ENCODE measurements around the gene ALPP. TPM values are rescaled to one million over a fixed set of nuclear protein-coding genes. Genes with fewer than 3 reads are reported as not detected.
A peak's percentile ranks its signal among the peaks of the same experiment; 100 is the strongest.

ALPP gene
- total RNA-seq, 1 donor from 2014 or later: not detected

DNA sequence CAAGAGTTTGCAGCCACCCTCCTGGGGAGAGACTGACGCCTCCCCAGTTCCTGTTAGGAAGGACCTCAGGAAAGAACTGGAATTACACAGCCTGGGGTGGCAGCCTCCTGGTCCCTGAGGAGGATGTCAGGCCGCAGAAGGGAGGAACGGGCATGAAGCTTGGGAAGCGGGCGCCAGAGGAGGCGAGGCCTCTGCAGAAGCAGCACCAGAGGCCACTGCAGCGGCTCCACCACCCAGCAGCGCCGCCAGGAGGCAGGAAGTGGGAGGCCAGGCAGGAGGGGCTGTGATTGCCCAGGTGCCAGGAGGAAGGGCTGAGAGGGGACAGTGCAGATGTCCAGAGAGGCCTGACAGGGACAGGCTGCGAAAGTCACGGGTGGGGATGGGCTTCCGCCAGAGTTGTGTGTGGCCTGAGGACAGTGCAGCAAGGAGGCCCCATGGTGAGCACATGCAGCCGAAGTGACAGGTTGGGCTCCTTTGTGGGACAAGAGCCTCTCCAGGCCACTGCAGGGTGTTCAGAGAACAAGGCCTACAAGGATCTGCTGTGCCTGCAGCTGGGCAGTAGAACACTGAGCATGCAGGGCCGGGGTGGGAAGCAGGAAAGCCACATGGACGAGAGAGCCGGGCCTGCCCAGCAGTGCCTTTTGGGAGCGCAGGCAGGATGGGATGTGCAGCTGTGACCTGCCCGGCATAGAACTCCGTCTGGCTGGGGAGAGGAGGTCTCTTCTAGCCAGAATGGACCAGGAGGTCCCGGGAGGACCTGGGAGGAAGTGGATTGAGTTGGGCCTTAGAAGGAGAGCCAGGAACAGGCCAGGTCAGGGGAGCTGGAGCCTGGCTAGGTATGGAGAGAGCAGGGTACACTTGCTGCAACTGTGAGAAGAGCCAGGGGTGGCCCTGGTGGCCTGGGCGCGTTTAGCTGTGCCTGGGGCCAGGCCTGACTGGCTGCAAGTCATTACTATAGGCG lies 39.1 kb upstream of the ALPP start:
- intact Hi-C loops (cut with DNase I): no loop called here
- no peak for ATAC-seq
- DNase-seq (ENCODE audit: low spot score): peak; percentile 55

DNA sequence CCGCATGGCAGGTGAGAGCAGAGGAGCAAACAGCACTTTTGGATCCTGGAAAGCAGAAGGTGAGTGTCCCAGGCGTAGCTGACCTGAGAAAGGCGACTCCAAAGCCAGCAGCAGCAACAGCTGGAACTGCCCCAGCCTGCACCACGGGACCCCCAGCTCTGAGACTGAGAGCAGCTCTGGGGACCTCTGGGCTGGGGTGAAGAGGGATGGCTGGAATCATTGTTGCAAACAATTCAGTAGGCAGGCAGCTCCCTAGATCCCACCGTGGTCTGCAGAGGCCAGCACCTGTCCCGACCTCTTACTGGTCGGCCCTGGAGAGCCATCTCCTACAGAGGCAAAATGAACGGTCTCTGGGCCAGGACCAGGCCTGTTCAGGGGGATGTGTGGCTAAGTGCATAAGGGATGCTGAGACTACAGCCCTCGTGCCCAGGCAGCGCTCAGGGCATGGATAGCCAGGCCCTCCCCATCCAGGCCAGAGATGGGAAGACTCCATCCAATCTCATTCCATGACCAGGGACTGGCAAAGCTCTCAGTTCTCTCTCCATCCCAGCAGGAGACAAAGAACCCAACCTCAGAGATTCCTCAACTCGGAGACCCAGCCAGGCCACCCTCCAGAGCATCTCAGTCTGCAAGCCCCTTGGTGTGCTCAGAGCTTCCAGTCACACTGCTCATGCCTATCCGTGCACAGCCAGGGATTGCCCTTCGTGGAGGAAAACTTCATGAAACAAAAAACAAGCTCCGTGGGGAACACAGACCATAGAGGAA lies 38.2 kb upstream of the ALPP start:
- DNase-seq (ENCODE audit: low spot score) (peak; percentile 41), ATAC-seq (no peak)

GRCh38 chr2:232341061-232341738 lies 37.4 kb upstream of the ALPP start:
- DNase-seq (ENCODE audit: low spot score) (peak; percentile 39), ATAC-seq (no peak)
- intact Hi-C loops (cut with DNase I): no loop called here

More for the DNA sequence above, 38.2 kb upstream of the ALPP start:
- intact Hi-C loops (cut with DNase I): no loop called here

GRCh38 chr2:232341739-232342126 lies 36.8 kb upstream of the ALPP start:
- ATAC-seq (no peak), DNase-seq (ENCODE audit: low spot score) (peak; percentile 14)
- intact Hi-C loops (cut with DNase I): no loop called here

- peak; percentile 42 for DNase-seq (ENCODE audit: low spot score)
- intact Hi-C loops (cut with DNase I): no loop called here
- ATAC-seq: no peak
Measured at GRCh38 chr2:232342635-232343565, 35.7 kb upstream of the ALPP start.

DNA sequence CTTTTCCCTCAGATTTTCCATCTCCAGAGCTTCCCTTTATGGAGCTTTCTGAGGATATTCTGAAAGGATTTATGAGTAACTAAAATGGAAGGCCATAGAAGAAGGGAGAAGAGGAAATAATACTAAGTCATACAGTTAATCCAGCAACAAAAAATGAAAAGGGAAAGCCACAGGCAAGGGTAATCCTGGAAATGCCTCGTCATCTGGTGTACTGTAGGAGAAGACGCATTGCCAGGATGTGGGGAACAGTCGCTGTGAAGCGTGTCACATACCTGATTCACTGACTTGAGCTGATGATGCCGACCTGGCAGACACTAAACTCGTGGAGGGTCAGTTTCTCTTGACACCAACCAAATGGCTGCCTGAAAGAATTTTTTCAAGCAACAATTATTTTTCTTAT lies 34.7 kb upstream of the ALPP start:
- ATAC-seq: no peak
- DNase-seq (ENCODE audit: low spot score): no peak
- intact Hi-C loops (cut with DNase I): no loop called here

GRCh38 chr2:232345251-232345650 lies 33.3 kb upstream of the ALPP start:
- intact Hi-C loops (cut with DNase I): no loop called here
- DNase-seq (ENCODE audit: low spot score): peak; percentile 30
- ATAC-seq: no peak

- no peak for DNase-seq (ENCODE audit: low spot score)
- intact Hi-C loops (cut with DNase I): no loop called here
- ATAC-seq: no peak
Measured at GRCh38 chr2:232347369-232347768, 31.2 kb upstream of the ALPP start.

DNA sequence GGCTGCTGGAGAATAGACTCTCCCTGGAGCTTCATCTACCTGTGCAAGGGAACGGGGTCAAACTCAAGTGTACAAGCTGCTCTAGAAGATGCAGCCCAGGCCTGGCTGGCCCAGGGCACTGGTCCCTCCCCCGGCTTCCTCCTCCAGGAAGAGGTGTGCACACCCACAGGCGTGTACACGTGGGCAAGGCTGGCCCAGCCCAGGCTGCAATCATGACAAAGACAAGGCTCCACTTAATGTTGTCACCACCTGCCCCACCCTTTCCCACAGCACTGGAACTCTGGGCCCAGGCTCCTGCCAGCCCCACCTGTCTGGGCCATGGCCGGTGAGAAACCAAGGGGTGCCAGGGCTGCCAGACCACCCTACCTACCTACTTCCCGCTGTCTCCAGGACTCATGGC lies 29.6 kb upstream of the ALPP start:
- DNase-seq (ENCODE audit: low spot score) (peak; percentile 42), ATAC-seq (no peak)
- intact Hi-C loops (cut with DNase I): no loop called here

GRCh38 chr2:232349546-232349945 lies 29.0 kb upstream of the ALPP start:
- intact Hi-C loops (cut with DNase I): no loop called here
- ATAC-seq (no peak), DNase-seq (ENCODE audit: low spot score) (peak; percentile 42)

- DNase-seq (ENCODE audit: low spot score): peak; percentile 37
- intact Hi-C loops (cut with DNase I): no loop called here
- no peak for ATAC-seq
Measured at GRCh38 chr2:232349946-232350635, 28.5 kb upstream of the ALPP start.

- ATAC-seq: no peak
- intact Hi-C loops (cut with DNase I): no loop called here
- DNase-seq (ENCODE audit: low spot score): peak; percentile 50
Measured at GRCh38 chr2:232350804-232351685, 27.5 kb upstream of the ALPP start.

- ATAC-seq (no peak), DNase-seq (ENCODE audit: low spot score) (peak; percentile 51)
- intact Hi-C loops (cut with DNase I): no loop called here
Measured at GRCh38 chr2:232351686-232352510, 26.7 kb upstream of the ALPP start.

DNA sequence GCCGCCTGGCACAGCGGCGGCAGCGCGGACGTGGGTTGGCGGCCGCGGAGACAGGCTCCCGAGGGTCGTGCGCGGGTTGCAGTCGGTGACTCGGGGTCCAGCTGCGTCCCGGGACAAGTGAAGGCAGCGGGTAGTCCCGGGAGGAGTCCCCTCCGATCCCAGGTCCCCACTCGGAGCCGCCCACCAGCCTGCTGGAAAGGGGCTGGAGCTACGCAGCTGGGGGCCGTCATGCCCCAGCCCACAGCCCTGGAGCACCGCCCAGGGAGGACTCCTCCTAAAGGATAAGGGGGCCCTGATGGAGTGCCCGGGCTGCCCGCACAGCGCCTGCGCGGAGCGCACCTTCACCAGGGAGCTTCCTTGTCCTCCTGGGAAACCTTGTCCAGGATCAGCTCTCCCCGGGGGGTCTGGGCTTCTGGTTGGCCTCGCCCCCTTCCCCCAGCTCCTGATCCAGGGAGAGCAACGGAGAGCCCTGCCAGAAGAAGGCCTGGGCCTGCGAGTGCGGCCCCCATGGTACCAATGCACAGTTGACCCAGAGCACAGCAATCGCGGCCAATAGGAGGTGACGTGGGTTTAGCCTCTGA lies 25.9 kb upstream of the ALPP start:
- DNase-seq (ENCODE audit: low spot score) (peak; percentile 51), ATAC-seq (no peak)
- intact Hi-C loops (cut with DNase I): no loop called here

DNA sequence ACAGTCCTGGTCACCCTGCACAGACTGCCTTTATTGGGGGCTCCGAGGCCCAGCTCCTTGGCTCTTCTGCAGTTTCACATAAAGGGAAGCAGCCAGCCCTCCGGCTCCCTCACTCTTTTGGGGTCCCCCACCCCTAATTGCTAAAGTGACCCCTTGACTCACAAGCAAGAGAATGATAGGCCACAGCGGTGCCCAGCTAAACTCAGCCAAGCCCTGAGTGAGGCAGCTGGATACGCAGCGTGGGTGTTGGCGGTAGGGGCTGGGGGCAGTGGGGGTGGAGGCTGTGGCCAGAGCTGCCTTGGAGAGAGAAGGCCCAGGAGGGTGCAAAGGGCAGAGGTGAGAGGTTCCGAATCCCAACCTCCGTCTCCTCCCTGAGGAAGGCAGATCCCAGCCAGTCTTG lies 25.5 kb upstream of the ALPP start:
- ATAC-seq (no peak), DNase-seq (ENCODE audit: low spot score) (peak; percentile 42)
- intact Hi-C loops (cut with DNase I): no loop called here

DNA sequence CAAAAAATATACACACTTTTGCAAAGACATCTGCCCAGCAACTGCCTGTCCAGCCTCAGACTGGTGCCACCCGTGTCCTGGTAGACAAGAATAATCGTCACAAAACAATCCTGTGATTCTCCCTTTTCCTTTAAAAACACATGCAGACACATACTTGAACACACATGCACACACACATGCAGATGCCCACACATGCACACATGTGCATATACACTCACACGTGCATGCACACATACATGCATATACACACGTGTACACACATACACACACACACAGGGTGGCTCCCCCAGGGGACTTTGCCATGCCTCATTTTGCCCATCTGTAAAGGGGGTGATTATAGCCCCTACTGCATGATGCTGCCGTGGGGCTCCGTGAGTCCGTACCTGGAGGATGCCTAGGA lies 24.9 kb upstream of the ALPP start:
- ATAC-seq (no peak), DNase-seq (ENCODE audit: low spot score) (no peak)
- intact Hi-C loops (cut with DNase I): no loop called here
